HG02763 (cell line): Measurements from ENCODE around the gene HMX2.
"Not testable (repeated sequence)": the region's sequence is repeated elsewhere in the genome, so short reads cannot be mapped to it uniquely, and the experiment has no call there.

ENCODE experiments used
- ATAC-seq: cut with Tn5 transposase; IDR thresholded peaks from one replicate; pipeline ENCODE4 v1.9.1; 2021; ENCODE audit warnings: mild to moderate bottlenecking, moderate library complexity; ENCODE audit not compliant: unreplicated experiment

HMX2 gene

GRCh38 chr10:123150271-123150985 lies 2.5 kb downstream of the HMX2 start:
- ATAC-seq: no peak

- no peak for ATAC-seq
Observed at GRCh38 chr10:123150986-123151736, 3.2 kb downstream of the HMX2 start.

GRCh38 chr10:123151737-123152135 lies 3.8 kb downstream of the HMX2 start:
- ATAC-seq: no peak

GRCh38 chr10:123153486-123154091 lies 5.7 kb downstream of the HMX2 start:
- ATAC-seq: no peak

GRCh38 chr10:123154092-123154710 lies 6.3 kb downstream of the HMX2 start, which contains the start of gene BUB3:
BUB3 (plus strand) TSS chr10:123154402; CDS start chr10:123154918, 516 bp downstream.
- peak; percentile 92 for ATAC-seq

- peak; percentile 47 for ATAC-seq
Observed at GRCh38 chr10:123154711-123155505, 7.0 kb downstream of the HMX2 start.

- no peak for ATAC-seq
Observed at GRCh38 chr10:123156078-123156477, 8.1 kb downstream of the HMX2 start.

GRCh38 chr10:123157210-123157609 lies 9.3 kb downstream of the HMX2 start:
- no peak for ATAC-seq

- no peak for ATAC-seq
Observed at GRCh38 chr10:123158682-123159081, 10.7 kb downstream of the HMX2 start.

GRCh38 chr10:123160311-123160980 lies 12.5 kb downstream of the HMX2 start:
- ATAC-seq: no peak

- ATAC-seq: no peak
Observed at GRCh38 chr10:123164319-123164718, 16.4 kb downstream of the HMX2 start.

GRCh38 chr10:123165445-123166072 lies 17.6 kb downstream of the HMX2 start:
- ATAC-seq: no peak

GRCh38 chr10:123166618-123167017 lies 18.7 kb downstream of the HMX2 start:
- ATAC-seq: no peak

- no peak for ATAC-seq
Observed at GRCh38 chr10:123170961-123171360, 23.0 kb downstream of the HMX2 start.

- ATAC-seq: not testable (repeated sequence)
Observed at GRCh38 chr10:123171616-123172015, 23.7 kb downstream of the HMX2 start.

- ATAC-seq: no peak
Observed at GRCh38 chr10:123175389-123176387, 27.8 kb downstream of the HMX2 start.

- not testable (repeated sequence) for ATAC-seq
Observed at GRCh38 chr10:123178390-123178789, 30.5 kb downstream of the HMX2 start.
